Measurements from ENCODE around the gene C11orf98. TPM values are rescaled to one million over a fixed set of nuclear protein-coding genes. Genes with fewer than 3 reads are reported as not detected.

The C11orf98 gene
- total and polyA plus RNA-seq, 2 of the 13 experiments (the other 11 are each of a cell fraction or from before 2014, with no cell fraction given): 30.4 to 91.8 TPM

DNA sequence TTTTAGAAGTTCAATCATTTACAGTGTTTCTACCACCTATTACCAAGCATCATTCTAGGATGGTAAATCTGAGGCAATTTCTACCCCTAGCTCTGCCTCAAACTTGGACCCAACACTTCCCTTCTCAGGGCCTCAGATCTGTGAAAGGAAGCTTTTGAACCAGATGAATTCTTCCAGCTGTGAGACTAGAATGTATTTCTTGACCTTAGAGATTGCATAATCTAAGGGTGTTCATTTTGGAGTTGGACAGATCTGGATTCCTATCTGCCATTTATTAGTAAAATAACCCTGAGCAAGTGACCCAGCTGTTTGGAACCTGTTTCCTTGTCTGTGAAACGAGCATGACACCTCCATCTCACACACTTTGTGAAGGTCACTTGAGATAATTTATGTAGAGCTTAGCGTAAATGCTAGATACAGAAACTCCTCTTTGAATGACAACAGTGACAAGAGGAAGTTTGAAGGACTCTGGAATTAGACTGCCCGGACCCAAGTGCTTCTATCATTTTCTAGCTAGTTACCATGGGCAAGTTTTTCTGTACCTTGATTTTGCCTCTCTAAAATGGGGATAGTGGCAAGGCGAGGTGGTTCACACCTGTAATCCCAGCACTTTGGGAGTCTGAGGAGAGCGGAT, 8.1 kb downstream of the C11orf98 start (continued):
- TF ChIP-seq, protein P1, sequence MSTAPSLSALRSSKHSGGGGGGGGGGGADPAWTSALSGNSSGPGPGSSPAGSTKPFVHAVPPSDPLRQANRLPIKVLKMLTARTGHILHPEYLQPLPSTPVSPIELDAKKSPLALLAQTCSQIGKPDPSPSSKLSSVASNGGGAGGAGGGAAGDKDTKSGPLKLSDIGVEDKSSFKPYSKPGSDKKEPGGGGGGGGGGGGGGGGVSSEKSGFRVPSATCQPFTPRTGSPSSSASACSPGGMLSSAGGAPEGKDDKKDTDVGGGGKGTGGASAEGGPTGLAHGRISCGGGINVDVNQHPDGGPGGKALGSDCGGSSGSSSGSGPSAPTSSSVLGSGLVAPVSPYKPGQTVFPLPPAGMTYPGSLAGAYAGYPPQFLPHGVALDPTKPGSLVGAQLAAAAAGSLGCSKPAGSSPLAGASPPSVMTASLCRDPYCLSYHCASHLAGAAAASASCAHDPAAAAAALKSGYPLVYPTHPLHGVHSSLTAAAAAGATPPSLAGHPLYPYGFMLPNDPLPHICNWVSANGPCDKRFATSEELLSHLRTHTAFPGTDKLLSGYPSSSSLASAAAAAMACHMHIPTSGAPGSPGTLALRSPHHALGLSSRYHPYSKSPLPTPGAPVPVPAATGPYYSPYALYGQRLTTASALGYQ (CRISPR knock-in tag; IDR thresholded peaks at IDR 0.05): no peak
- no peak for TF ChIP-seq ZIK1 (CRISPR knock-in tag; IDR thresholded peaks at IDR 0.05; ENCODE audit: borderline replicate concordance, low read depth)
- TF ChIP-seq GPN1 (CRISPR knock-in tag; IDR thresholded peaks at IDR 0.05; ENCODE audit: borderline replicate concordance): no peak
- TF ChIP-seq ZNF260 (CRISPR knock-in tag; IDR thresholded peaks at IDR 0.05; ENCODE audit: borderline replicate concordance, low read depth): no peak
- TF ChIP-seq, protein P2, sequence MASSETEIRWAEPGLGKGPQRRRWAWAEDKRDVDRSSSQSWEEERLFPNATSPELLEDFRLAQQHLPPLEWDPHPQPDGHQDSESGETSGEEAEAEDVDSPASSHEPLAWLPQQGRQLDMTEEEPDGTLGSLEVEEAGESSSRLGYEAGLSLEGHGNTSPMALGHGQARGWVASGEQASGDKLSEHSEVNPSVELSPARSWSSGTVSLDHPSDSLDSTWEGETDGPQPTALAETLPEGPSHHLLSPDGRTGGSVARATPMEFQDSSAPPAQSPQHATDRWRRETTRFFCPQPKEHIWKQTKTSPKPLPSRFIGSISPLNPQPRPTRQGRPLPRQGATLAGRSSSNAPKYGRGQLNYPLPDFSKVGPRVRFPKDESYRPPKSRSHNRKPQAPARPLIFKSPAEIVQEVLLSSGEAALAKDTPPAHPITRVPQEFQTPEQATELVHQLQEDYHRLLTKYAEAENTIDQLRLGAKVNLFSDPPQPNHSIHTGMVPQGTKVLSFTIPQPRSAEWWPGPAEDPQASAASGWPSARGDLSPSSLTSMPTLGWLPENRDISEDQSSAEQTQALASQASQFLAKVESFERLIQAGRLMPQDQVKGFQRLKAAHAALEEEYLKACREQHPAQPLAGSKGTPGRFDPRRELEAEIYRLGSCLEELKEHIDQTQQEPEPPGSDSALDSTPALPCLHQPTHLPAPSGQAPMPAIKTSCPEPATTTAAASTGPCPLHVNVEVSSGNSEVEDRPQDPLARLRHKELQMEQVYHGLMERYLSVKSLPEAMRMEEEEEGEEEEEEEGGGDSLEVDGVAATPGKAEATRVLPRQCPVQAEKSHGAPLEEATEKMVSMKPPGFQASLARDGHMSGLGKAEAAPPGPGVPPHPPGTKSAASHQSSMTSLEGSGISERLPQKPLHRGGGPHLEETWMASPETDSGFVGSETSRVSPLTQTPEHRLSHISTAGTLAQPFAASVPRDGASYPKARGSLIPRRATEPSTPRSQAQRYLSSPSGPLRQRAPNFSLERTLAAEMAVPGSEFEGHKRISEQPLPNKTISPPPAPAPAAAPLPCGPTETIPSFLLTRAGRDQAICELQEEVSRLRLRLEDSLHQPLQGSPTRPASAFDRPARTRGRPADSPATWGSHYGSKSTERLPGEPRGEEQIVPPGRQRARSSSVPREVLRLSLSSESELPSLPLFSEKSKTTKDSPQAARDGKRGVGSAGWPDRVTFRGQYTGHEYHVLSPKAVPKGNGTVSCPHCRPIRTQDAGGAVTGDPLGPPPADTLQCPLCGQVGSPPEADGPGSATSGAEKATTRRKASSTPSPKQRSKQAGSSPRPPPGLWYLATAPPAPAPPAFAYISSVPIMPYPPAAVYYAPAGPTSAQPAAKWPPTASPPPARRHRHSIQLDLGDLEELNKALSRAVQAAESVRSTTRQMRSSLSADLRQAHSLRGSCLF (CRISPR knock-in tag; IDR thresholded peaks at IDR 0.05; ENCODE audit: borderline replicate concordance): no peak
- TF ChIP-seq, protein P3, sequence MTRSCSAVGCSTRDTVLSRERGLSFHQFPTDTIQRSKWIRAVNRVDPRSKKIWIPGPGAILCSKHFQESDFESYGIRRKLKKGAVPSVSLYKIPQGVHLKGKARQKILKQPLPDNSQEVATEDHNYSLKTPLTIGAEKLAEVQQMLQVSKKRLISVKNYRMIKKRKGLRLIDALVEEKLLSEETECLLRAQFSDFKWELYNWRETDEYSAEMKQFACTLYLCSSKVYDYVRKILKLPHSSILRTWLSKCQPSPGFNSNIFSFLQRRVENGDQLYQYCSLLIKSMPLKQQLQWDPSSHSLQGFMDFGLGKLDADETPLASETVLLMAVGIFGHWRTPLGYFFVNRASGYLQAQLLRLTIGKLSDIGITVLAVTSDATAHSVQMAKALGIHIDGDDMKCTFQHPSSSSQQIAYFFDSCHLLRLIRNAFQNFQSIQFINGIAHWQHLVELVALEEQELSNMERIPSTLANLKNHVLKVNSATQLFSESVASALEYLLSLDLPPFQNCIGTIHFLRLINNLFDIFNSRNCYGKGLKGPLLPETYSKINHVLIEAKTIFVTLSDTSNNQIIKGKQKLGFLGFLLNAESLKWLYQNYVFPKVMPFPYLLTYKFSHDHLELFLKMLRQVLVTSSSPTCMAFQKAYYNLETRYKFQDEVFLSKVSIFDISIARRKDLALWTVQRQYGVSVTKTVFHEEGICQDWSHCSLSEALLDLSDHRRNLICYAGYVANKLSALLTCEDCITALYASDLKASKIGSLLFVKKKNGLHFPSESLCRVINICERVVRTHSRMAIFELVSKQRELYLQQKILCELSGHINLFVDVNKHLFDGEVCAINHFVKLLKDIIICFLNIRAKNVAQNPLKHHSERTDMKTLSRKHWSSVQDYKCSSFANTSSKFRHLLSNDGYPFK (CRISPR knock-in tag; IDR thresholded peaks at IDR 0.05; ENCODE audit: borderline replicate concordance): no peak
- no peak for TF ChIP-seq RFX5 (IDR thresholded peaks at IDR 0.05; ENCODE audit: low read depth, low read length)

Data from HepG2 (cell line).